CD14-positive monocyte (primary cell): ENCODE results near the gene TACR1. TPM values are rescaled to one million over a fixed set of nuclear protein-coding genes. Genes with fewer than 3 reads are reported as not detected.

Source experiments
- DNase-seq, 3 donors: peaks; one replicate each; pipeline ENCODE4 v3.0.0-alpha.2; 2011 to 2022
- H2AFZ ChIP-seq: 2 replicates; pipeline ENCODE4 v1.6.0; 2012; ENCODE audit warnings: mild to moderate bottlenecking, low read depth, low read length, inconsistent platforms; ENCODE audit not compliant: insufficient read depth, poor library complexity, severe bottlenecking
- H3K27ac ChIP-seq, 2 donors: 1 replicate in 1 of 2; 2 replicates in 1 of 2; pipeline ENCODE4 v1.5.1; 2012 to 2013; ENCODE audit warnings: low read length in 2 of 2, control low read depth in 1 of 2, inconsistent platforms in 1 of 2, low read depth in 1 of 2, mild to moderate bottlenecking in 1 of 2
- H3K27me3 ChIP-seq, 2 donors: one replicate each; pipeline versions ENCODE4 v1.6.0 to v1.6.1; 2011 to 2013; ENCODE audit warnings: low read length in 2 of 2; ENCODE audit not compliant: control insufficient read depth in 2 of 2, insufficient read depth in 2 of 2
- H3K36me3 ChIP-seq, 2 donors: replicated peaks in 1 of 2; 1 replicate in 1 of 2; 2 replicates in 1 of 2; pipeline versions ENCODE4 v1.5.1 to v1.6.1; 2012 to 2013; ENCODE audit warnings: low read length in 2 of 2, control low read depth in 1 of 2, inconsistent platforms in 1 of 2, mild to moderate bottlenecking in 1 of 2; ENCODE audit not compliant: insufficient read depth in 2 of 2, control insufficient read depth in 1 of 2
- H3K4me1 ChIP-seq, 2 donors: 1 replicate in 1 of 2; 2 replicates in 1 of 2; pipeline versions ENCODE4 v1.5.1 to v1.6.1; 2012 to 2013; ENCODE audit warnings: low read length in 2 of 2, control low read depth in 1 of 2, inconsistent platforms in 1 of 2, mild to moderate bottlenecking in 1 of 2, moderate library complexity in 1 of 2; ENCODE audit not compliant: insufficient read depth in 2 of 2, control insufficient read depth in 1 of 2
- H3K4me2 ChIP-seq: replicated peaks from 2 replicates; pipeline ENCODE3; 2012; ENCODE audit warnings: low read length, moderate library complexity, mild to moderate bottlenecking; ENCODE audit not compliant: poor library complexity, severe bottlenecking; ENCODE audit errors: extremely low read depth
- H3K4me3 ChIP-seq, 3 experiments: fragments of 200-600 bp in 1 of 3; sonication (generic) in 1 of 3; replicated peaks in 1 of 3; 1 replicate in 2 of 3; 2 replicates in 1 of 3; pipeline ENCODE4 v1.5.1; 2011 to 2013; ENCODE audit warnings: low read length in 3 of 3, mild to moderate bottlenecking in 3 of 3, control low read depth in 2 of 3, low read depth in 2 of 3, inconsistent platforms in 1 of 3, moderate library complexity in 1 of 3
- H3K79me2 ChIP-seq: 2 replicates; pipeline ENCODE4 v1.6.0; 2012; ENCODE audit warnings: mild to moderate bottlenecking, control low read depth, inconsistent platforms, low read length, moderate library complexity; ENCODE audit not compliant: insufficient read depth
- H3K9ac ChIP-seq: 2 replicates; pipeline ENCODE4 v1.6.0; 2017; ENCODE audit warnings: low read length, mild to moderate bottlenecking; ENCODE audit not compliant: insufficient read depth, poor library complexity, severe bottlenecking
- H3K9me3 ChIP-seq, 2 donors: replicated peaks in 1 of 2; 1 replicate in 1 of 2; 2 replicates in 1 of 2; pipeline versions ENCODE4 v1.5.1 to v1.6.1; 2012 to 2013; ENCODE audit warnings: low read length in 2 of 2, control low read depth in 1 of 2; ENCODE audit not compliant: control insufficient read depth in 1 of 2, insufficient read depth in 1 of 2
- H4K20me1 ChIP-seq: 2 replicates; pipeline ENCODE4 v1.6.0; 2012; ENCODE audit warnings: mild to moderate bottlenecking, low read length, control low read depth, moderate library complexity; ENCODE audit not compliant: insufficient read depth
- H3K27ac Mint-ChIP-seq, 7 donors: one replicate each; pipeline ENCODE4 v1.8.0; 2020; ENCODE audit warnings: mild to moderate bottlenecking in 7 of 7, mixed read lengths in 7 of 7, moderate library complexity in 6 of 7, inconsistent platforms in 2 of 7
- H3K27me3 Mint-ChIP-seq, 3 donors: one replicate each; pipeline ENCODE4 v1.8.0; 2021 to 2022; ENCODE audit warnings: low read depth in 3 of 3, mild to moderate bottlenecking in 3 of 3, mixed read lengths in 3 of 3, moderate library complexity in 3 of 3, inconsistent platforms in 1 of 3
- H3K36me3 Mint-ChIP-seq, 2 donors: one replicate each; pipeline ENCODE4 v1.8.0; 2020; ENCODE audit warnings: mixed read lengths in 2 of 2, inconsistent platforms in 1 of 2, mild to moderate bottlenecking in 1 of 2
- H3K4me1 Mint-ChIP-seq: one replicate; pipeline ENCODE4 v1.8.0; 2020; ENCODE audit warnings: mild to moderate bottlenecking, mixed read lengths
- H3K4me3 Mint-ChIP-seq, 2 donors: one replicate each; pipeline ENCODE4 v1.8.0; 2020; ENCODE audit warnings: mild to moderate bottlenecking in 2 of 2, mixed read lengths in 2 of 2, moderate library complexity in 1 of 2
- H3K9me3 Mint-ChIP-seq, 7 donors: one replicate each; pipeline ENCODE4 v1.8.0; 2020 to 2022; ENCODE audit warnings: mixed read lengths in 7 of 7, mild to moderate bottlenecking in 6 of 7, moderate library complexity in 6 of 7, inconsistent platforms in 2 of 7
- WGBS: methylation state at CpG from one replicate; pipeline ENCODE4 v1.1.5; 2013; ENCODE audit warnings: missing lambda C conversion rate; ENCODE audit not compliant: insufficient coverage; 5-methylcytosine and 5-hydroxymethylcytosine counted together
- intact Hi-C, 2 donors: fragments of 100-400 bp; cut with micrococcal nuclease; formaldehyde crosslinking; loops; one replicate each; pipeline versions ENCODE4 v1.15.0 to v1.15.1; 2023
- polyA plus RNA-seq, 3 donors: library from polyadenylated mRNA; depleted of rRNA in 1 of 3; unstranded in 2 of 3; stranded (reverse) in 1 of 3; fragments of 300-500 nt in 2 of 3; fragments of >200 nt in 1 of 3; fragmentation: Illumina TruSeq in 2 of 3; gene quantifications; 1 replicate in 2 of 3; 2 replicates in 1 of 3; pipeline ENCODE4 v1.2.3, GENCODE V29; 2012 to 2021
- TF ChIP-seq, protein P1 (sequence below): fragments of 200-600 bp; IDR thresholded peaks from one replicate; pipeline ENCODE4 v1.8.0; 2022; ENCODE audit warnings: antibody characterized with exemption, mild to moderate bottlenecking

TACR1 gene
- polyA plus RNA-seq, 3 donors, result not detected

DNA sequence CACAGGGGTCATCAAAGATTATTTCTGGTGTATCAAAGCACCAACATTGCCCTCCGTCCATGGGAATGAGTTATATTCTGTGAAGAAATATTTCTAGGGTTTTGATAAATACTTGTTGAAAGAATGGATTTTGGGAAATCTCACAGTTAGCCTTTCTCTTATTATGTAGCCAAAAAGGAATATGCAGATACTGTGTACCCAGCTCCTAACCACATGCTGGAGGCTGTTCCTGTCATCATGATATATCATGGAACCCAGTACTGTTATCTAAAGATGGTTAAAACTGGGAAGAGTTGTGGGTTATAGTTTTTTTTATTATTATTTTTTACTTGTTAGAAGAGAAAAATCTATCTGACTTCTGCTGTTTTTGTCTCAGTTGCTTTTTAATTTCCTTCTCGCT is 158.1 kb downstream of the TACR1 start:
- H3K9ac ChIP-seq, result no peak overlapping the region
- no peaks in the 10 kb centered on the region for H3K36me3 ChIP-seq
- H3K4me3 ChIP-seq, result peak overlapping the region in 1 of 3 experiments; percentile 49
- no peak overlapping the region for H3K4me3 Mint-ChIP-seq
- no peak for DNase-seq
- H2AFZ ChIP-seq, result no peak overlapping the region
- no peaks in the 10 kb centered on the region for H3K27me3 ChIP-seq
- peaks cover 0 to 5% (median 3%) of the 10 kb centered on the region in 3 donors for H3K27me3 Mint-ChIP-seq
- H4K20me1 ChIP-seq, result no peaks in the 10 kb centered on the region
- H3K4me1 Mint-ChIP-seq, result no peaks in the 10 kb centered on the region
- 100% methylated on average over 1 of the region's 2 CpGs for WGBS
- H3K79me2 ChIP-seq, result no peaks in the 10 kb centered on the region
- H3K9me3 Mint-ChIP-seq, result no peaks in the 10 kb centered on the region
- no peak overlapping the region for H3K27ac ChIP-seq
- H3K27ac Mint-ChIP-seq, result no peak overlapping the region
- peak overlapping the region; percentile 58 for H3K4me2 ChIP-seq
- no peaks in the 10 kb centered on the region for H3K36me3 Mint-ChIP-seq
- peaks cover 12% of the 10 kb centered on the region in 2 donors for H3K4me1 ChIP-seq
- intact Hi-C loops, result no loop called here
- TF ChIP-seq, protein P1, sequence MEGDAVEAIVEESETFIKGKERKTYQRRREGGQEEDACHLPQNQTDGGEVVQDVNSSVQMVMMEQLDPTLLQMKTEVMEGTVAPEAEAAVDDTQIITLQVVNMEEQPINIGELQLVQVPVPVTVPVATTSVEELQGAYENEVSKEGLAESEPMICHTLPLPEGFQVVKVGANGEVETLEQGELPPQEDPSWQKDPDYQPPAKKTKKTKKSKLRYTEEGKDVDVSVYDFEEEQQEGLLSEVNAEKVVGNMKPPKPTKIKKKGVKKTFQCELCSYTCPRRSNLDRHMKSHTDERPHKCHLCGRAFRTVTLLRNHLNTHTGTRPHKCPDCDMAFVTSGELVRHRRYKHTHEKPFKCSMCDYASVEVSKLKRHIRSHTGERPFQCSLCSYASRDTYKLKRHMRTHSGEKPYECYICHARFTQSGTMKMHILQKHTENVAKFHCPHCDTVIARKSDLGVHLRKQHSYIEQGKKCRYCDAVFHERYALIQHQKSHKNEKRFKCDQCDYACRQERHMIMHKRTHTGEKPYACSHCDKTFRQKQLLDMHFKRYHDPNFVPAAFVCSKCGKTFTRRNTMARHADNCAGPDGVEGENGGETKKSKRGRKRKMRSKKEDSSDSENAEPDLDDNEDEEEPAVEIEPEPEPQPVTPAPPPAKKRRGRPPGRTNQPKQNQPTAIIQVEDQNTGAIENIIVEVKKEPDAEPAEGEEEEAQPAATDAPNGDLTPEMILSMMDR, result no peak
- H3K9me3 ChIP-seq, result no peaks in the 10 kb centered on the region

DNA sequence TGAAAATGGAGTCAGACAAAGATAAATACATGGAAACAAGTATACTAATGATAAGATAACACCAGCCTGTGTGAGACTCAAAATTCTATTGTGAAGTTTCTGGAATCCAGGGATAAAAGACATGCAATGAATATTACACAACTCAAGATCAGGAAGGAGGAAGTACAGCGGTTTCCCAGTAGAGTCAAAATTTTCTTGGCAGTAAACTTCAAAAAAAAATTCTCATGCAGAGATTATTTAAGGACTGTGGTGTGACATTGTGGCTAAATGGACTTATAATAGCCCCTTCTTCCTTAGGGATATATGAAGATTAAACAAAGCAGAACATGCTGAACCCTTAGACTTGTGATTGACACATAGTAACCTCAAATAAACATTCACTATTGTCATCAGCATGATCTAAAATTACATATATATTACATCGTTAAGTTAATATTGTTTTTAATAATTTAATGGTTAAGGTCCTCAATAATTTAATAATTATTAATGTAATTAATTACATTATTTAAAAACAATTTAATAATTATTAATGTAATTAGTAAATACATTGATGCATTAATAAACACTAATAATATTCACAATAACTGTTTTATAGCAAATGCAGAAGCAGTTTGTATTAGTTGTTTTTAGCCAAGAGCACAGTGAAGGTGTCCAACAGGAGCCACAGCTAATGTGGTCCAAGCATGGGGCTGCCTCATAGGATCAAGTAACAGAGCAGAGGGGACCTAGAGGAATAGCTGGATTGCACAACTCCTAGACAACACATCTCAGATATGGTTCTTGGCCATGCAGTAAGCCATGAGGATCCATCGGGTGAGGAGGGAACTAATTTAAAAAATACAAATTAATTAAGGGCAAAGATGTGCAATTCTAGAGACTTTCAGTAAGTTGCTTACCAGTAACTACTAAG is 163.6 kb downstream of the TACR1 start:
- H3K27ac ChIP-seq, result no peak overlapping the region
- no peaks in the 10 kb centered on the region for H4K20me1 ChIP-seq
- H3K9ac ChIP-seq, result no peak overlapping the region
- peaks cover 24% of the 10 kb centered on the region for H3K4me1 Mint-ChIP-seq
- TF ChIP-seq, protein P1, result no peak
- H3K36me3 ChIP-seq, result no peaks in the 10 kb centered on the region
- no peaks in the 10 kb centered on the region for H3K9me3 ChIP-seq
- intact Hi-C loops, result no loop called here
- DNase-seq, result peak; percentile 3 to 31 (median 21)
- no peak overlapping the region for H3K4me3 ChIP-seq
- no peaks in the 10 kb centered on the region for H3K27me3 ChIP-seq
- H3K27me3 Mint-ChIP-seq, result no peaks in the 10 kb centered on the region
- no peak overlapping the region for H2AFZ ChIP-seq
- peaks cover 22 to 25% of the 10 kb centered on the region in 2 donors for H3K4me1 ChIP-seq
- H3K9me3 Mint-ChIP-seq, result no peaks in the 10 kb centered on the region
- no peak overlapping the region for H3K27ac Mint-ChIP-seq
- no peaks in the 10 kb centered on the region for H3K36me3 Mint-ChIP-seq
- H3K79me2 ChIP-seq, result no peaks in the 10 kb centered on the region
- H3K4me3 Mint-ChIP-seq, result no peak overlapping the region
- WGBS, result no CpG with 5 or more reads among the region's 3 CpGs
- H3K4me2 ChIP-seq, result no peak overlapping the region
